Left ventricle myocardium inferior (tissue), 1 donor: Measurements from ENCODE around the gene NHS. TPM values are rescaled to one million over a fixed set of nuclear protein-coding genes. Genes with fewer than 3 reads are reported as not detected.

ENCODE experiments used
- DNase-seq: peaks from one replicate; pipeline ENCODE4 v3.0.0-alpha.2; 2020
- H3K27ac ChIP-seq: fragments of 200-600 bp; replicated peaks from 2 replicates; pipeline ENCODE4 v1.8.0; 2021
- H3K27me3 ChIP-seq: fragments of 200-600 bp; 2 replicates; pipeline ENCODE4 v1.8.0; 2021; ENCODE audit warnings: low read depth
- H3K36me3 ChIP-seq: fragments of 200-600 bp; 2 replicates; pipeline ENCODE4 v1.8.0; 2021
- H3K4me1 ChIP-seq: fragments of 200-600 bp; 2 replicates; pipeline ENCODE4 v1.8.0; 2021
- H3K4me3 ChIP-seq: fragments of 200-600 bp; 2 replicates; pipeline ENCODE4 v1.8.0; 2021; ENCODE audit warnings: mild to moderate bottlenecking, moderate library complexity
- H3K9me3 ChIP-seq: fragments of 200-600 bp; replicated peaks from 2 replicates; pipeline ENCODE4 v1.8.0; 2021
- CTCF ChIP-seq: fragments of 200-600 bp; IDR thresholded peaks from 2 replicates; pipeline ENCODE4 v1.8.0; 2021; ENCODE audit warnings: antibody characterized with exemption, mild to moderate bottlenecking, borderline replicate concordance
- intact Hi-C: fragments of 100-400 bp; cut with micrococcal nuclease; formaldehyde crosslinking; loops from one replicate; pipeline ENCODE4 v1.11.0; 2022
- total RNA-seq: library from RNA; stranded (reverse); fragmentation: NEBNext Ultra II Directional; extraction: Animal tissue kit (Norgen Biotek cat#: 25700); gene quantifications from one replicate; pipeline ENCODE4 v1.2.1, GENCODE V29; 2021
- donor health status: DM: no; HTN: yes; CAD: no; lungs with severe emphysema.

NHS gene
- total RNA-seq, 1 donor from 2014 or later: 1.0 TPM

GRCh38 chrX:17655211-17656034, 280.4 kb downstream of the NHS start:
- Histone ChIP-seq H3K36me3 (no peaks in the 10 kb centered on the region), H3K4me1 (peaks cover 22% of the 10 kb centered on the region), H3K27me3 (no peaks in the 10 kb centered on the region), H3K4me3 (peak overlapping the region; percentile 56), H3K9me3 (no peaks in the 10 kb centered on the region), H3K27ac (no peak overlapping the region)
- peak; percentile 12 for TF ChIP-seq CTCF
- intact Hi-C loops: no loop called here
- DNase-seq: no peak

GRCh38 chrX:17656035-17656418, 281.0 kb downstream of the NHS start:
- Histone ChIP-seq H3K9me3 (no peaks in the 10 kb centered on the region), H3K4me3 (peak overlapping the region; percentile 56), H3K27ac (no peak overlapping the region), H3K36me3 (no peaks in the 10 kb centered on the region), H3K27me3 (no peaks in the 10 kb centered on the region), H3K4me1 (peaks cover 22% of the 10 kb centered on the region)
- DNase-seq: no peak
- intact Hi-C loops: no loop called here
- TF ChIP-seq CTCF: no peak

- TF ChIP-seq CTCF: no peak
- Histone ChIP-seq H3K4me3 (peak overlapping the region; percentile 56), H3K36me3 (no peaks in the 10 kb centered on the region), H3K27me3 (no peaks in the 10 kb centered on the region), H3K9me3 (no peaks in the 10 kb centered on the region), H3K4me1 (peaks cover 22% of the 10 kb centered on the region), H3K27ac (no peak overlapping the region)
- intact Hi-C loops: no loop called here
- DNase-seq: no peak
Observed at GRCh38 chrX:17656556-17656955, 281.6 kb downstream of the NHS start.

GRCh38 chrX:17662391-17662790, 287.4 kb downstream of the NHS start:
- no peak overlapping the region for H3K4me3 ChIP-seq
- H3K27ac ChIP-seq: no peak overlapping the region
- DNase-seq: no peak
- TF ChIP-seq CTCF: no peak
- intact Hi-C loops: no loop called here
- no peaks in the 10 kb centered on the region for H3K27me3 ChIP-seq
- H3K9me3 ChIP-seq: no peaks in the 10 kb centered on the region
- no peaks in the 10 kb centered on the region for H3K4me1 ChIP-seq
- no peaks in the 10 kb centered on the region for H3K36me3 ChIP-seq

- DNase-seq: no peak
- no peaks in the 10 kb centered on the region for H3K9me3 ChIP-seq
- H3K36me3 ChIP-seq: no peaks in the 10 kb centered on the region
- TF ChIP-seq CTCF: no peak
- intact Hi-C loops: no loop called here
- no peaks in the 10 kb centered on the region for H3K4me1 ChIP-seq
- no peaks in the 10 kb centered on the region for H3K27me3 ChIP-seq
- H3K27ac ChIP-seq: no peak overlapping the region
- H3K4me3 ChIP-seq: no peak overlapping the region
Observed at GRCh38 chrX:17668929-17669328, 293.9 kb downstream of the NHS start.
